Measurements from ENCODE around the gene FAM174B.
A peak's percentile ranks its signal among the peaks of the same experiment; 100 is the strongest.

Gene FAM174B

DNA sequence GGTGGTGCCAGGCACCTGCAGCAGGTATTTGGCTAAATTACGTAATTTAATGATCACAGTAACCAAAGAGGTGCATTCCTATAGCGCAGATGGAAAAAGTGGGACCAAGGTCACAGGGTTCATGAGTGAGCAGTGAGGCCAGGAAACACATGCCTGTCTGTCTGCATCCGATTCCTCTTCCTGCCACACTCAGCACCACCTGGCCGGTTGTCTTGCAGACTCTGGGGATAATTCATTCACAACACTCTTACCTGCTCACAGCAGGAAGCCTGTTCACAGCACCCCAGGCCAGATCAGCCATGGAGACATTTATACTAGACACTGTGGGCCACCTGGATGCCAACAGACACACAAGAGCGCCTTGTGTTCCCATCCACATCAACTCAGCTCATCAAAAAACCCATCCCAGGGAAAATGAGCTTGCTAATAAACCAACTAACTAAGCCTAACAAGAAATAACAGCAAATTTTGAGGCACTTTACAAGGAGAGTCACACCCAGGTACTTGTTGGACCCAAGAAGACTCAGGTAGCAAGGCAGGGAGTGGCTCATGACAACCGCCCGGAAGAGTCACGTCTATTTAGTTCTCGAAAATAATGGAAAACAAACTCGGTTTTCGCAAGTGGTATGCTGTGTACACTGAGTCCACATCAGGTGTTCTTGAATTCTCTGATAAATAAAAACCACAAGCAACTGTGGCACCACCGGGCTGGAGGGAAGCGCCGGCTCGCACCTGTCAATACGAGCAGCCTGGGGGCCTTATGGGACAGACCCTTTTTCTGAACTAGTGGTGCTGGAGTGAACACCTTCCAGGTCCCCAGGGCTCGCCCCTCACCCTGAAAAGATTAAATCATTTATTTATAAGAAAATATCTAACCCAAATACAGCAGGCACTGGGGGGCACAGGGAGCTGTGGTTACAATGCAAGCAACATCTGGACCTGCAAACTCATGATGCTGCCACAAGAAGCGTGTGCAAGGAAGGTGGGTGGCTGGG, 40.5 kb downstream of the FAM174B start:
- no peak for DNase-seq (ENCODE audit: low read depth)
- H3K4me3 ChIP-seq (ENCODE audit: low read depth, low read length) = no peak overlapping the region
- no peak for TF ChIP-seq CTCF (conservative IDR thresholded peaks at IDR 0.05; ENCODE audit: low read depth, low read length)

DNA sequence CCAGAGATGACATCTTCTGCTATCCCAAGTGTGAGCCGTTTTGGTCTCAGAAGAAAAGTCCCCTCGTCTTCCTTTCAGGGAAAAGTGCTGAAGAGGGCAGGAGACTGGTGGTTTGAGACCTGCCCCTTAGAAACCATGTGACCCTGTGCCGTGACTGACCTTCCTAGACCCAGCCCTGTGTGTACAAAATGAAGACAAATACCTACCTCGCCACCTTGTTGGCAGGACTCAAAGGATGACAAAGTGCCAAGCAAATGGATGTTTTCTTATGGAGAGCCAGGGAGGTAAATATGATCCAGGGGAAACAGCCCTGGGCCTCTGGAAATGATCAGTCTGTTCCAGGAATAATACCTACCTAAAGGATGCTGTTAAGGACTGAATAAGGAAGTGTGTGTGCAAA, 41.3 kb downstream of the FAM174B start:
- no peak for DNase-seq (ENCODE audit: low read depth)
- TF ChIP-seq CTCF (conservative IDR thresholded peaks at IDR 0.05; ENCODE audit: low read depth, low read length) = no peak
- no peak overlapping the region for H3K4me3 ChIP-seq (ENCODE audit: low read depth, low read length)

DNA sequence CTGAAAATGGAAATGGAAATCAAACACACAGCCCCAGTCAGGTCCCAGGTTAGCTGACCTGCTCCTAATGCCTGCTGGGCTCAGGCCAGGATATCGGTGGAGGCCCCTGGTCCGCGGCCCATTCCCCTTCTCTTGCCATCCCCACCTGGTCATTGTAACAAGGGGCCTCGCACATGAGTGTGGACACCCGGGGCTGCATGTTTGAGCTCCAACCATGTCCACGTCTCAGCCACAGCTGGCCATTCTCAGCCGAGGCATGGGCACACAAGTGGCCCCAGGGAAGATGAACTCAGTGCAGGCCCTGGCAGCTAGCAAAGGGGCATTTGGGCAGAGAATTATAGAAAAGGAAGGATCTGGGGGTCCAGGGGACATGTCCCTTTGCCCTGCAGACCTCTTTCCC, 41.7 kb downstream of the FAM174B start:
- no peak overlapping the region for H3K4me3 ChIP-seq (ENCODE audit: low read depth, low read length)
- TF ChIP-seq CTCF (conservative IDR thresholded peaks at IDR 0.05; ENCODE audit: low read depth, low read length) = no peak
- DNase-seq (ENCODE audit: low read depth) = no peak

DNA sequence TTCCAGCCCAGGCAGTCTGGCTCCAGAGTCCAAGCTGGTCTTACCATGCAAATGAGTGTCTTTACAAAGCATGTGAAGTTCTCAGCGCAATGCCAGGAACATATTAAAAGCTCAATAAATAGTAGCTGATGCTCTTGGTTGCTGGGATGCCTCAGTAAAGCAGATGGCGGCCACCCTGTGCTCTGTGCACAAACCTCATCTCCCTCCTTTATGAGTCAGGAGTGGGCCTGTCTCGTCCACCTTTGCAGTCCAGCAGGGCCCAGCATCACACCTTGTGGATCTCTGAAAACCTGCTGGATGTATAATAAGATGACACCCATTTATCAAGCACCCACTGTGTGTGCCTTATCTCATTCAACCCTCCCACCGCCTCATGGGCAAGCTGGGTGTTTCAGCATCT, 42.7 kb downstream of the FAM174B start:
- no peak for TF ChIP-seq CTCF (conservative IDR thresholded peaks at IDR 0.05; ENCODE audit: low read depth, low read length)
- no peak overlapping the region for H3K4me3 ChIP-seq (ENCODE audit: low read depth, low read length)

GRCh38 chr15:92611995-92612745, 43.4 kb downstream of the FAM174B start:
- peak; percentile 17 for TF ChIP-seq CTCF (conservative IDR thresholded peaks at IDR 0.05; ENCODE audit: low read depth, low read length)
- no peak overlapping the region for H3K4me3 ChIP-seq (ENCODE audit: low read depth, low read length)
- DNase-seq (ENCODE audit: low read depth) = no peak

More for the DNA sequence above, 42.7 kb downstream of the FAM174B start:
- no peak for DNase-seq (ENCODE audit: low read depth)

DNA sequence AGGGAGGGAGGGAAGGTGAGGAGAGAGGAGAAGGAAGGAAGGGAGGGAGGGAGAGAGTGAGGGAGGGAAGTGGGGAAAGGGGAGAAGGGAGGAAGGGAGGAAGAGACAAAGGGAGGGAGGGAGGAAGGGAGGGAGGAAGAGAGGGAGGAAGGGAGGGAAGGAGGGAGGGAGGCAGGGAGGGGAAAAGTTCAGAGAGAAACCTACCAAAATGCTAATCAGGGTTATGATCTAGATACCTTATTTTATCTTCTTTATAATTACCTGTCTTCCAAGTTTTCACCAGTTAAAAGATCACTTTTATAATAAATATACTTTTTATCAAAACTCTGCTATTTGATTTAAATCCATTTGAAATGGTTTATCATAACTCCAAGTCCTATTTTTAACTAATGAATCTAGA, 44.4 kb downstream of the FAM174B start:
- TF ChIP-seq CTCF (conservative IDR thresholded peaks at IDR 0.05; ENCODE audit: low read depth, low read length) = no peak
- no peak for DNase-seq (ENCODE audit: low read depth)
- no peak overlapping the region for H3K4me3 ChIP-seq (ENCODE audit: low read depth, low read length)
